Activated CD4-positive, alpha-beta T cell treated with anti-CD3 and anti-CD28 coated beads for 1 hour (primary cell): ENCODE measurements around the gene CFAP46.
A peak's percentile ranks its signal among the peaks of the same experiment; 100 is the strongest.

Experiments
- DNase-seq: peaks from one replicate; pipeline ENCODE4 v3.0.0-alpha.2; 2020

Gene CFAP46

GRCh38 chr10:132879408-132880127 is 62.8 kb downstream of the CFAP46 start:
- DNase-seq = peak; percentile 2

- no peak for DNase-seq
Observed at GRCh38 chr10:132878730-132879407, 63.5 kb downstream of the CFAP46 start.

- DNase-seq = peak; percentile 0
Observed at GRCh38 chr10:132878091-132878729, 64.2 kb downstream of the CFAP46 start.

GRCh38 chr10:132877473-132877872 is 64.9 kb downstream of the CFAP46 start:
- DNase-seq = no peak

- peak; percentile 4 for DNase-seq
Observed at GRCh38 chr10:132876993-132877431, 65.4 kb downstream of the CFAP46 start.

- DNase-seq = peak; percentile 5
Observed at GRCh38 chr10:132876131-132876860, 66.1 kb downstream of the CFAP46 start.

GRCh38 chr10:132875435-132875834 is 66.9 kb downstream of the CFAP46 start:
- no peak for DNase-seq

- peak; percentile 5 for DNase-seq
Observed at GRCh38 chr10:132873395-132873794, 69.0 kb downstream of the CFAP46 start.

- no peak for DNase-seq
Observed at GRCh38 chr10:132872658-132873057, 69.7 kb downstream of the CFAP46 start.

- DNase-seq = no peak
Observed at GRCh38 chr10:132870426-132870825, 71.9 kb downstream of the CFAP46 start.

GRCh38 chr10:132869621-132870020 is 72.7 kb downstream of the CFAP46 start:
- no peak for DNase-seq

- no peak for DNase-seq
Observed at GRCh38 chr10:132868995-132869394, 73.4 kb downstream of the CFAP46 start.

- no peak for DNase-seq
Observed at GRCh38 chr10:132867801-132868644, 74.3 kb downstream of the CFAP46 start.

GRCh38 chr10:132866601-132867381 is 75.6 kb downstream of the CFAP46 start:
- no peak for DNase-seq

GRCh38 chr10:132865851-132866600 is 76.3 kb downstream of the CFAP46 start:
- no peak for DNase-seq

- DNase-seq = no peak
Observed at GRCh38 chr10:132865171-132865631, 77.2 kb downstream of the CFAP46 start.

GRCh38 chr10:132862485-132863420 is 79.6 kb downstream of the CFAP46 start:
- DNase-seq = no peak

- DNase-seq = no peak
Observed at GRCh38 chr10:132861884-132862461, 80.4 kb downstream of the CFAP46 start.

- DNase-seq = no peak
Observed at GRCh38 chr10:132861116-132861691, 81.2 kb downstream of the CFAP46 start.
